IMR-90 (cell line): ENCODE results near the gene PAQR4.

Source experiments
- SMC3 ChIP-seq: fragments of 150-350 bp; IDR thresholded peaks from 2 replicates; pipeline ENCODE4 v1.6.1; 2016; ENCODE audit warnings: low read depth, mild to moderate bottlenecking, antibody characterized with exemption, low read length, moderate library complexity
- TF ChIP-seq, protein P1 (sequence below): conservative IDR thresholded peaks from 2 replicates; pipeline ENCODE4 v1.5.1; 2012; ENCODE audit warnings: mild to moderate bottlenecking, low read depth, low read length, improper control_type of control experiment

DNA sequence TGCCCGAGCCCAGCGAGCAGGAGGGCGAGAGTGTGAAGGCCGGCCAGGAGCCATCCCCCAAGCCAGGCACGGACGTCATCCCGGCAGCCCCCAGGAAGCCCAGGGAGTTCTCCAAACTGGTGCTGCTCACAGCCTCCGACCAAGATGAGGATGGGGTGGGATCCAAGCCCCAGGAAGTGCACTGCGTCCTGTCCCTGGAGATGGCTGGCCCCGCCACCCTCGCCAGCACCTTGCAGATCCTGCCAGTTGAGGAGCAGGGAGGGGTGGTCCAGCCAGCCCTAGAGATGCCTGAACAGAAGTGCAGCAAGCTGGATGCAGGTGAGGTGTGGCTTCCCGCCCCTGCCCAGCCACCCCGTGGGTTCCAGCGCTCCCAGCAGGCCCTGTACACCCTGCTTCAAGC is 39.5 kb upstream of the PAQR4 start:
- TF ChIP-seq, protein P1, sequence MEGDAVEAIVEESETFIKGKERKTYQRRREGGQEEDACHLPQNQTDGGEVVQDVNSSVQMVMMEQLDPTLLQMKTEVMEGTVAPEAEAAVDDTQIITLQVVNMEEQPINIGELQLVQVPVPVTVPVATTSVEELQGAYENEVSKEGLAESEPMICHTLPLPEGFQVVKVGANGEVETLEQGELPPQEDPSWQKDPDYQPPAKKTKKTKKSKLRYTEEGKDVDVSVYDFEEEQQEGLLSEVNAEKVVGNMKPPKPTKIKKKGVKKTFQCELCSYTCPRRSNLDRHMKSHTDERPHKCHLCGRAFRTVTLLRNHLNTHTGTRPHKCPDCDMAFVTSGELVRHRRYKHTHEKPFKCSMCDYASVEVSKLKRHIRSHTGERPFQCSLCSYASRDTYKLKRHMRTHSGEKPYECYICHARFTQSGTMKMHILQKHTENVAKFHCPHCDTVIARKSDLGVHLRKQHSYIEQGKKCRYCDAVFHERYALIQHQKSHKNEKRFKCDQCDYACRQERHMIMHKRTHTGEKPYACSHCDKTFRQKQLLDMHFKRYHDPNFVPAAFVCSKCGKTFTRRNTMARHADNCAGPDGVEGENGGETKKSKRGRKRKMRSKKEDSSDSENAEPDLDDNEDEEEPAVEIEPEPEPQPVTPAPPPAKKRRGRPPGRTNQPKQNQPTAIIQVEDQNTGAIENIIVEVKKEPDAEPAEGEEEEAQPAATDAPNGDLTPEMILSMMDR, result no peak
- no peak for TF ChIP-seq SMC3
